GM12875 (cell line): Measurements from ENCODE around the gene WDR59.

Source experiments
- H3K4me3 ChIP-seq: one replicate; pipeline ENCODE4 v1.5.1; 2011; ENCODE audit warnings: low read depth, low read length, control low read depth
- TF ChIP-seq, protein P1 (sequence below): IDR thresholded peaks from 2 replicates; pipeline ENCODE4 v1.5.1; 2011; ENCODE audit warnings: low read depth, mild to moderate bottlenecking, control low read depth, inconsistent platforms, low read length, moderate library complexity, borderline replicate concordance; ENCODE audit not compliant: insufficient read depth

Gene WDR59

DNA sequence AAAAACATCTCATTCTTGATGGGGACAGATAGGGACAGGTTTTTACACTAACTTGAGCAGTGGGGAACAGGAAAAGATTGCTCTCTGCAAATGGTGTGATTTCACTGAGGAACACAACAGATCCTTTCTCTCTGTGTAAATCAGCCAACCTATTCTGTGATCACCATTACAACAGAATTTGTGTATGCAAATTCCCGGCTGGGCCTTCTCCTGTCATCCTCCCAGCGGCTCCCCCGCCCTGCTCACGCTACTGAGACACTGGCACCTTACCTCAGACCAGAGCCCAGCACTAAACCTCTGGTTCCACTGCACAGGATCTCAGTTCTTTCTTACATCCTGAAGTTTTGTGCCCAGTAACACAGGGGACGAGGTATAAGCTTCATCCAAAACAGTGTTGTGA lies 113.3 kb downstream of the WDR59 start:
- H3K4me3 ChIP-seq: no peak overlapping the region
- TF ChIP-seq, protein P1, sequence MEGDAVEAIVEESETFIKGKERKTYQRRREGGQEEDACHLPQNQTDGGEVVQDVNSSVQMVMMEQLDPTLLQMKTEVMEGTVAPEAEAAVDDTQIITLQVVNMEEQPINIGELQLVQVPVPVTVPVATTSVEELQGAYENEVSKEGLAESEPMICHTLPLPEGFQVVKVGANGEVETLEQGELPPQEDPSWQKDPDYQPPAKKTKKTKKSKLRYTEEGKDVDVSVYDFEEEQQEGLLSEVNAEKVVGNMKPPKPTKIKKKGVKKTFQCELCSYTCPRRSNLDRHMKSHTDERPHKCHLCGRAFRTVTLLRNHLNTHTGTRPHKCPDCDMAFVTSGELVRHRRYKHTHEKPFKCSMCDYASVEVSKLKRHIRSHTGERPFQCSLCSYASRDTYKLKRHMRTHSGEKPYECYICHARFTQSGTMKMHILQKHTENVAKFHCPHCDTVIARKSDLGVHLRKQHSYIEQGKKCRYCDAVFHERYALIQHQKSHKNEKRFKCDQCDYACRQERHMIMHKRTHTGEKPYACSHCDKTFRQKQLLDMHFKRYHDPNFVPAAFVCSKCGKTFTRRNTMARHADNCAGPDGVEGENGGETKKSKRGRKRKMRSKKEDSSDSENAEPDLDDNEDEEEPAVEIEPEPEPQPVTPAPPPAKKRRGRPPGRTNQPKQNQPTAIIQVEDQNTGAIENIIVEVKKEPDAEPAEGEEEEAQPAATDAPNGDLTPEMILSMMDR: no peak

DNA sequence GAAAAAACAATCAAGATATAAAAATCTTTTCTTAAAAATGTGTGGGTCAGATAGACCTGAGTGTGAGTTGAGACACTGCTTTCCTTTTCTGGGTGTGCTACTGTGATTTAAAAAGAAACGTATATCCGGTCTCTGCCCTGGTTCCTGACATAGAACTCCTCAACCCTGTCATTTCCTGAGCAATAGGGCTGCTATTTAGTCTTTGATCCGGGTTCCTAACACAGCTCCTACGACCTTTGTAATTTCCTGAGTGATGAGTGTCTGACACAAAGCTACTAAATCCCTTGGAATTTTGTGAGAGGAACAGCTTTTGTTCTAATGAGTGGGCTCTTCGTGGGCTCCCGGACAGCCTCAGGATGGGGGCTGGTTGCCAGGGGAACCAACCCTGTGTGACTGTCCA lies 116.4 kb downstream of the WDR59 start:
- no peak overlapping the region for H3K4me3 ChIP-seq
- TF ChIP-seq, protein P1: no peak

DNA sequence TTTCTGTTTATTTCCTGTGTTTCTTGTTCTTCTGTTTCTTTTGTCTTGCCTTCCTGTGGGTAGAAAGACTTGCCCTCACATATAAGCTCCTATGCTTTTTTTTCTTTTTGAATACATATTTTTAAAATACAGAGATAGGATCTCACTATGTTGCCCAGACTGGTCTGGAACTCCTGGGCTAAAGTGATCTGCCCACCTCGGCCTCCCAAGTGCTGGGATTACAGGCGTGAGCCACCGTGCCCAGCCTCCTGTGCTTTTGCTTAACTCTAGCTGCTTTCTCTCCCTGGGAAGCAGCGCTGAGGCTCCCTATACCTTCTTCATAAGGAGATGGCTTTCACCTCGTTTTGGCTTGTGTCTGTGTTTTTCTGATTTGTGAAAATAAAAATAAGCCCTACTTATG lies 116.9 kb downstream of the WDR59 start:
- H3K4me3 ChIP-seq: no peak overlapping the region
- TF ChIP-seq, protein P1: no peak

DNA sequence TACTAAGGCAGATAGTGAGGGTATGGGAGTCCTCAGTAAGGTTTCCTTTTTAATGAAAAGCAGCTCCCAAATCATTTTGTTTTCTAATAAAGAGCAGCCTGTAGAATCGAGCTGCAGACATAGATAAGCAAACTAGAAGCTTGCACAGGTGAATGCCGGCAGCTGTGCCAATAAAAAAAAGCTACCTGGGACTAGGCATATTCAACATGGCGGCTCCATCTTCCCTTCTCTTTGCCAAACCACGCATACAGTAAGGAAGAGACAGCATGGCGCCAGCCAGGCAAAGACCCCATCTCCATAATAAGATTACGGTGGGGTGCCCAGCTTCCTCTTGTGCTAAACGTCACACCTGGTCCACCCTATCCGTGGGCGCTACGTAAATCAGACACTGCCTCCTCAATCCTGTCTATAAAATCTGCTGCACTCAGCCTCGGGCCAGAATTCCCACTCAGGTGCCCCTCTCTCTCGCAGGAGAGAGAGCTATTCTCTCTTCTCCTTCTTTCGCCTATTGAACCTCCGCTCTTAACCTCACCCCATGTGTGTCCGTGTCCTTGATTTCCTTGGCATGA lies 117.6 kb downstream of the WDR59 start:
- TF ChIP-seq, protein P1: no peak
- no peak overlapping the region for H3K4me3 ChIP-seq

DNA sequence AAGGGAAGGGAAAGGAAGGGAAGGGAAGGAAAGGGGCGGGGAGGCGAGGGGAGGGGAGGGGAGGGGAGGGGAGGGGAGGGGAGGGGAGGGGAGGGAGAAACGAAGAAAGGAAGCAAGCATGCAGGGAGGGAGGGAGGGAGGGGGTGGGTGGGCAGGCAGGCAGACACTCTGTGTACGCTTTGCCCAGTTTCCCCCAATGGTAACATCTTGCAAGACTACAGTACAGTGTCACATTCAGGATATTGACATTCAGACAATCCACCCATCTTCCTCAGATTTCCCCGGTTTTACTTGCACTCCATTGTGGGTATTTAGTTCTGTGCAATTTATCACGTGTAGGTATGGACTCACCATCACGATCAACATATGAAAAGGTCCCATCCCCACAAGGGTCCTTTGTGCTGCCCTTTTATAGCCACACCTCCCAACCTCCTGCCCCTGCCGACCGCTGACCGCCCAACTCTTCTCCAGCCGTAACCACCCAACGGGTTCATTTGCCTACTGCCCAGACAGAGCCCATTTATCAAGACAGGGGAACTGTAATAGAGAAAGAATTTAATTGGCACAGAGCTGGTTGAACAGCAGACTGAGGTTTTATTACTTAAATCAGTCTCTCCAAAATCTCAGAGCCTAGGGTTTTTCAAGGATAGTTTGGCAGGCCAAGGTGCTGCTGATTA lies 118.9 kb downstream of the WDR59 start:
- no peak overlapping the region for H3K4me3 ChIP-seq
- TF ChIP-seq, protein P1: no peak

DNA sequence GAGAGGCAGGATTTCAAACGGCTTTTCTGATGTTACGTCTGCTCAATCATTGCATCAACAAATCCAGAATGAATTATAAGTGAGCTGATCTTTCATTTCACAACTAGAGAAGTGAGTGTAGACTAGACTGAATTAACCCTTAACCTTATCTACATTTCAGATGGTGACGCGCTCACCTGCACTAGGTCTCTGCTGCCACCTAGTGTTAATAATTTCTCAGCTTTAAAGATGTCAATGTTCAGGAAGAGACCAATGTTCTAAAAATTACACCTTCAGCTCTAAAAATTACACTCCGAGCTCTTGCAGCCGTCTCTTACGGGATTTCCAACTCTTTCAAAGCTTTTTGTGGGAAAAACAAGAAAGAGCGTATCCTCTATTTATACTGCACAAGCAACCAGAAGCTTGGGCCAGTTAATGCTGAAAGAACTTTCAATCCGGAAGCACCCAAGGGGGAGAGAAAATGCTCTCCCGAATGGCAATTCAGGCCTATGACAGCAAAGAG lies 122.1 kb downstream of the WDR59 start:
- no peak overlapping the region for H3K4me3 ChIP-seq
- TF ChIP-seq, protein P1: peak; percentile 65; the same call in 1 of the 2 replicates

DNA sequence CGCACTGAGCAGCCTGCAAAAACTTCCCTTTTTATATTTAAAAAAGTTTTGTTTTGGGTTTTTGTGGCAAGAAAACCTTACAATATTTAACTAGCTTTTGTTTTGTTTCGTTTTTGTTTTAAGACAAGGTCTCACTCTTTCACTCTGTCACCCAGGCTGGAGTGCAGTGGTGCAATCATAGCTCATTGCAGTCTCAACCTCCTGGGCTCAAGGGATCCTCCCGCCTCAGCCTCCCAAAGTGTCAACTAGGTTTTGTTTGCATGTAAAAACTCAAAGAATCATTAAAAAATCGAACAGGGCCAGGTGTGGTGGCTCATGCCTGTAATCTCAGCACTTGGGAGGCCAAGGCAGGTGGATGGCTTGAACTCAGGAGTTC lies 132.4 kb downstream of the WDR59 start:
- H3K4me3 ChIP-seq: no peak overlapping the region
- TF ChIP-seq, protein P1: no peak
